HepG2 (cell line): ENCODE measurements around the gene PET117. TPM values are rescaled to one million over a fixed set of nuclear protein-coding genes. Genes with fewer than 3 reads are reported as not detected.
A peak's percentile ranks its signal among the peaks of the same experiment; 100 is the strongest.

ENCODE experiments used
- ATAC-seq: fragments of 200-7000 bp; cut with Tn5 transposase; 3 replicates; pipeline ENCODE4 v1.9.1; 2020; ENCODE audit warnings: mild to moderate bottlenecking, moderate library complexity
- BruUV-seq: library from RNA; stranded (reverse); fragments of 400-500 nt; replicated peaks from 2 replicates; lab custom pipeline; 2021; lab: Mats Ljungman, UMichigan
- CTCF ChIA-PET: fragments of 300-600 bp; formaldehyde crosslinking; extraction: SDS; loops from one replicate; lab custom pipeline; 2021; ENCODE audit warnings: low total read pairs, inconsistent platforms, low intra/inter-chr PET ratio; lab: Yijun Ruan, JAX
- POLR2A ChIA-PET: fragments of 350-600 bp; sonication (Branson Sonifier 250); formaldehyde crosslinking; loops from one replicate; lab custom pipeline; 2020; ENCODE audit warnings: antibody characterized with exemption, inconsistent platforms; lab: Yijun Ruan, JAX
- DNase-seq: peaks from one replicate; pipeline ENCODE4 v3.0.0-alpha.2; 2015; ENCODE audit warnings: low spot score
- FAIRE-seq: peaks from 3 replicates; lab custom pipeline; 2011; peaks lifted over from hg19 to GRCh38; lab: Jason Lieb, UNC
- H2AFZ ChIP-seq: one replicate; pipeline ENCODE4 v1.6.1; 2011; ENCODE audit warnings: low read length, inconsistent platforms
- H3K27ac ChIP-seq: fragments of 300-600 bp; 3 replicates; pipeline ENCODE4 v1.8.0; 2011; ENCODE audit warnings: mixed run types, mild to moderate bottlenecking, mixed read lengths, low read length, inconsistent platforms; ENCODE audit not compliant: insufficient read depth; ENCODE audit errors: extremely low read length
- H3K27me3 ChIP-seq, 2 experiments: fragments of 200-600 bp in 1 of 2; 2 replicates in 1 of 2; 3 replicates in 1 of 2; pipeline versions ENCODE4 v1.6.0 to v1.8.0; 2011; ENCODE audit warnings: low read length in 2 of 2, mild to moderate bottlenecking in 2 of 2, moderate library complexity in 2 of 2, inconsistent platforms in 1 of 2; ENCODE audit not compliant: insufficient read depth in 2 of 2, control insufficient read depth in 1 of 2
- H3K36me3 ChIP-seq, 2 experiments: fragments of 200-600 bp in 1 of 2; replicated peaks in 1 of 2; 2 replicates in 1 of 2; 3 replicates in 1 of 2; pipeline versions ENCODE4 v1.5.1 to v1.8.0; 2011; ENCODE audit warnings: low read length in 2 of 2, inconsistent platforms in 1 of 2; ENCODE audit not compliant: insufficient read depth in 2 of 2, control insufficient read depth in 1 of 2
- H3K4me1 ChIP-seq: 2 replicates; pipeline ENCODE4 v1.5.1; 2012; ENCODE audit warnings: low read length, inconsistent platforms; ENCODE audit not compliant: insufficient read depth
- H3K4me2 ChIP-seq: 2 replicates; pipeline ENCODE4 v1.6.0; 2011; ENCODE audit warnings: low read depth, low read length, inconsistent platforms
- H3K4me3 ChIP-seq, 3 experiments: fragments of 200-600 bp in 1 of 3; sonication (generic), shearing (Covaris generic) in 1 of 3; replicated peaks in 1 of 3; 2 replicates each; pipeline ENCODE4 v1.5.1; 2011 to 2016; ENCODE audit warnings: low read length in 3 of 3, inconsistent platforms in 2 of 3, low read depth in 2 of 3, mild to moderate bottlenecking in 2 of 3, control low read depth in 1 of 3, mixed read lengths in 1 of 3; ENCODE audit not compliant: insufficient read depth in 1 of 3
- H3K79me2 ChIP-seq: one replicate; pipeline ENCODE4 v1.6.1; 2011; ENCODE audit warnings: low read length, inconsistent platforms; ENCODE audit not compliant: insufficient read depth
- H3K9ac ChIP-seq: 2 replicates; pipeline ENCODE4 v1.6.0; 2011; ENCODE audit warnings: mild to moderate bottlenecking, low read depth, low read length, inconsistent platforms; ENCODE audit not compliant: insufficient read depth
- H3K9me3 ChIP-seq: 2 replicates; pipeline ENCODE4 v1.5.1; 2012; ENCODE audit warnings: mild to moderate bottlenecking, low read length
- H4K20me1 ChIP-seq: 2 replicates; pipeline ENCODE4 v1.6.0; 2011; ENCODE audit warnings: inconsistent platforms, mild to moderate bottlenecking, low read length, moderate library complexity; ENCODE audit not compliant: insufficient read depth
- ATF7 ChIP-seq, 2 experiments: fragments of 450-650 bp in 1 of 2; sonication (generic) in 1 of 2; formaldehyde crosslinking in 1 of 2; IDR thresholded peaks; 2 replicates each; pipeline versions ENCODE4 v1.4.0 to v1.6.1; 2016 to 2020; ENCODE audit warnings: antibody characterized with exemption in 1 of 2, mild to moderate bottlenecking in 1 of 2, missing genetic modification reagents in 1 of 2
- MEIS2 ChIP-seq: sonication (generic); formaldehyde crosslinking; IDR thresholded peaks from 2 replicates; pipeline ENCODE4 v1.9.0; 2021; ENCODE audit warnings: mild to moderate bottlenecking, missing genetic modification reagents
- THYN1 ChIP-seq: sonication (generic); formaldehyde crosslinking; IDR thresholded peaks from 2 replicates; pipeline ENCODE4 v1.8.1; 2023; ENCODE audit warnings: low read depth, mild to moderate bottlenecking, moderate library complexity, missing genetic modification reagents, borderline replicate concordance
- ZC3H13 ChIP-seq: sonication (generic); formaldehyde crosslinking; IDR thresholded peaks from 2 replicates; pipeline ENCODE4 v1.8.1; 2023; ENCODE audit warnings: mild to moderate bottlenecking, missing genetic modification reagents, moderate library complexity
- ZNF441 ChIP-seq: sonication (generic); formaldehyde crosslinking; IDR thresholded peaks from 2 replicates; pipeline ENCODE4 v1.7.0; 2021; ENCODE audit warnings: missing genetic modification reagents, borderline replicate concordance
- ZNF616 ChIP-seq: sonication (generic); formaldehyde crosslinking; IDR thresholded peaks from 2 replicates; pipeline ENCODE4 v1.5.0; 2020; ENCODE audit warnings: low read depth, mild to moderate bottlenecking, missing genetic modification reagents
- ZNF768 ChIP-seq: sonication (generic); formaldehyde crosslinking; IDR thresholded peaks from 2 replicates; pipeline ENCODE4 v1.4.0; 2020; ENCODE audit warnings: missing genetic modification reagents
- WGBS: methylation state at CpG from one replicate; pipeline ENCODE4 v1.1.6; 2017; ENCODE audit warnings: low lambda C conversion rate; 5-methylcytosine and 5-hydroxymethylcytosine counted together
- in situ Hi-C: cut with HindIII; loops from 2 replicates; pipeline ENCODE4 v1.10.0; 2017; ENCODE audit warnings: low pct_unique_long_range_greater_than_20kb; ENCODE audit not compliant: extremely low pct_ligation_motif_present
- intact Hi-C: fragments of 100-400 bp; cut with micrococcal nuclease; formaldehyde crosslinking; loops from one replicate; pipeline ENCODE4 v1.10.0; 2022; ENCODE audit not compliant: unreplicated experiment
- polyA plus RNA-seq, 8 experiments: library from polyadenylated mRNA; depleted of rRNA in 3 of 8; stranded (reverse) in 7 of 8; unstranded in 1 of 8; fragments of >200 nt; fragmentation: Illumina TruSeq in 4 of 8; extraction: Trizol in 4 of 8; gene quantifications; 2 replicates each; pipeline versions ENCODE4 v1.2.1 to v1.2.3, GENCODE V29; 2011 to 2016; ENCODE audit warnings: low read depth in 4 of 8, missing spikeins in 1 of 8, mixed read lengths in 1 of 8; ENCODE audit not compliant: insufficient read depth in 1 of 8
- total RNA-seq, 5 experiments: library from RNA; depleted of rRNA; stranded (reverse); fragments of >200 nt; fragmentation: Illumina TruSeq; extraction: Trizol; gene quantifications; 2 replicates each; pipeline ENCODE4 v1.2.3, GENCODE V29; 2016; ENCODE audit warnings: low read depth in 1 of 5
- TF ChIP-seq, protein P1 (sequence below): sonication (generic); formaldehyde crosslinking; IDR thresholded peaks from 2 replicates; pipeline ENCODE4 v1.8.0; 2022; ENCODE audit warnings: mild to moderate bottlenecking, missing genetic modification reagents, moderate library complexity
- TF ChIP-seq, protein P2 (sequence below): sonication (generic); formaldehyde crosslinking; IDR thresholded peaks from 2 replicates; pipeline ENCODE4 v1.4.0; 2020; ENCODE audit warnings: mild to moderate bottlenecking, missing genetic modification reagents

The PET117 gene
- total and polyA plus RNA-seq, 2 of the 13 experiments (the other 11 are each of a cell fraction or from before 2014, with no cell fraction given), result 22.2 to 48.2 TPM

DNA sequence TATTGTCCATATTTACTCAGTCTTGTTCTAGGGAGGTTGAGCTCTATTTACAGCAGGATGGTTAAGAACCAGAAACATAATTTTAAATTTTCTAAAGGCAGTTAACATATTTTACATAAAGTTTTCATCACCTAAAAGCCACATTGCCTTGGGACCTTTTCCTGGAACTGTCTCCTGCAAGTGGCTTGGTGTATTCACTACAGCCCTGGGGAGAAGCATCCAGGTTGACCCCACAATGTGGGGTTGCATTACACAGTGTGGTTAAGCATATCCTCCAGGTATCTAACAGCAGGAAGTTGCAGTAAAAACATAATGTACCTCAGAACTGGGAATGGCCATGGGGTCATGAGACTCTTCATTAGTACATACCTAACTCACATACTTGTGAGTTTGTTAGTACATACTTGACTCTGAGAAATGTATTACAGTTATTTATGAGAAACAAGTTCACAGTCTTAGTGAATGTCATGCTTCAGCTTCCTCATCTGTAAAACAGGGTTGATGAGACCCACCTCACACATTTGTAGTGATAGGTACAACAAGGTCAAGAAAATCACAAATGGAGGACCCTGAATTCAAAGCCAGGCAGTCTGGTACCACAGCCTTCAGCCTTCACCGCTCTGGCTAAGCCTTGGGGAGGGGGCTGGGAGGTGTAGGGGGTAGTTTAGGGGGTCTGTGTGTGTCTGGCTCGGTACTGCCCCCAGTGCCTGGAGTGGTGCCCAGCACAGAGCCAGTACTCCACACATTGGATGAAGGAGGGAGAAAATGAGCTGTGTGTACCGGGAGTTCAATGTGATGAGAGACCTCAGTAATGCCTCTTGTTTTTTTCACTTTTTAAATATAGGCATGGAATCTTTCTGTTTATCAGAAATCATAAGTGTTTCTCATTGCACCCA is 52.9 kb downstream of the PET117 start:
- in situ Hi-C loops, result no loop called here

More for the DNA sequence above, 52.9 kb downstream of the PET117 start:
- POLR2A ChIA-PET, result interaction anchor here (1.0 kb wide), 1 partner anchor 34 kb away, joined by 3 read pairs; no protein-coding TSS in a partner anchor
- 74% methylated on average over 3 of the region's 3 CpGs for WGBS
- Histone ChIP-seq H4K20me1 (no peaks in the 10 kb centered on the region), H3K27me3 (no peaks in the 10 kb centered on the region), H2AFZ (no peak overlapping the region), H3K36me3 (peaks cover 5 to 6% of the 10 kb centered on the region in 2 experiments; a peak in 4 of 5 replicates), H3K79me2 (no peaks in the 10 kb centered on the region), H3K4me2 (no peak overlapping the region), H3K27ac (no peak overlapping the region), H3K9me3 (no peaks in the 10 kb centered on the region), H3K9ac (no peak overlapping the region), H3K4me3 (no peak overlapping the region), H3K4me1 (peaks cover 7% of the 10 kb centered on the region)
- no peak for DNase-seq
- no TSS peak for BruUV-seq
- intact Hi-C loops, result no loop called here
- CTCF ChIA-PET, result no interaction called here
- no peak for FAIRE-seq
- TF ChIP-seq ZC3H13 (CRISPR knock-in tag), result no peak
- TF ChIP-seq, protein P1, sequence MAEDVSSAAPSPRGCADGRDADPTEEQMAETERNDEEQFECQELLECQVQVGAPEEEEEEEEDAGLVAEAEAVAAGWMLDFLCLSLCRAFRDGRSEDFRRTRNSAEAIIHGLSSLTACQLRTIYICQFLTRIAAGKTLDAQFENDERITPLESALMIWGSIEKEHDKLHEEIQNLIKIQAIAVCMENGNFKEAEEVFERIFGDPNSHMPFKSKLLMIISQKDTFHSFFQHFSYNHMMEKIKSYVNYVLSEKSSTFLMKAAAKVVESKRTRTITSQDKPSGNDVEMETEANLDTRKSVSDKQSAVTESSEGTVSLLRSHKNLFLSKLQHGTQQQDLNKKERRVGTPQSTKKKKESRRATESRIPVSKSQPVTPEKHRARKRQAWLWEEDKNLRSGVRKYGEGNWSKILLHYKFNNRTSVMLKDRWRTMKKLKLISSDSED, result no peak
- no peak for TF ChIP-seq THYN1 (CRISPR knock-in tag)
- TF ChIP-seq ZNF441 (CRISPR knock-in tag), result no peak
- TF ChIP-seq ZNF616 (CRISPR knock-in tag), result no peak
- no peak for TF ChIP-seq ATF7 (IDR thresholded peaks at IDR 0.05)
- TF ChIP-seq ATF7 (CRISPR knock-in tag; IDR thresholded peaks at IDR 0.05), result no peak
- no peak for TF ChIP-seq MEIS2
- TF ChIP-seq, protein P2, sequence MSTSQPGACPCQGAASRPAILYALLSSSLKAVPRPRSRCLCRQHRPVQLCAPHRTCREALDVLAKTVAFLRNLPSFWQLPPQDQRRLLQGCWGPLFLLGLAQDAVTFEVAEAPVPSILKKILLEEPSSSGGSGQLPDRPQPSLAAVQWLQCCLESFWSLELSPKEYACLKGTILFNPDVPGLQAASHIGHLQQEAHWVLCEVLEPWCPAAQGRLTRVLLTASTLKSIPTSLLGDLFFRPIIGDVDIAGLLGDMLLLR (CRISPR knock-in tag), result no peak
- no peak for TF ChIP-seq ZNF768 (CRISPR knock-in tag)
- peak; percentile 55 for ATAC-seq
